Measurements from ENCODE around the gene XYLT1.

DNA sequence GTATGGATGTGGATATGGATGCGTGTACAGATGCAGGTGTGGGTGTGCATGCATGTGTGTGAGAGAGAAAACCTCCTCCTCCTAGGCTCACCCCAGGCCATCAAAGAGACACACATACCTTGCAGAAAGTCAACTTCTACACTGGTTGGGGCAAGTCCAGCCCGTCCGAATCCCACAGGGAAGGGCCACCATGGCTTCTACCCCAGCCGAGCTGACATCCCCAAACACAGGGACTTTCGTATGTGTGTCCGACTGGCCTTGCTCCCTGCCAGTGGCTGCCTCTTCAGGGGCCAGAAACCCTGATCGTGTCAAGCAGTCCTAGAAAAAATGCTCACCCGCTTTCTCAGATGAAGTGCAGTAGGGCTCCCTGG, 134.2 kb downstream of the XYLT1 start:
- TF ChIP-seq CTCF (IDR thresholded peaks at IDR 0.05; ENCODE audit: low read depth, low read length, poor library complexity, severe bottlenecking): no peak
- no peak for TF ChIP-seq EZH2phosphoT487 (IDR thresholded peaks at IDR 0.05; ENCODE audit: borderline replicate concordance, low read length)

Measured in DOHH2 (cell line).